HepG2 (cell line): ENCODE results near the gene NEURL3. TPM values are rescaled to one million over a fixed set of nuclear protein-coding genes. Genes with fewer than 3 reads are reported as not detected.
A peak's percentile ranks its signal among the peaks of the same experiment; 100 is the strongest.

Experiments used
- BHLHE40 ChIP-seq: IDR thresholded peaks from 2 replicates; pipeline ENCODE4 v1.6.1; 2011; ENCODE audit warnings: low read length, improper control_type of control experiment
- ETV5 ChIP-seq: IDR thresholded peaks from 2 replicates; pipeline ENCODE4 v1.6.1; 2018; ENCODE audit warnings: missing biosample characterization, missing genetic modification reagents, inconsistent platforms, borderline replicate concordance
- HHEX ChIP-seq: IDR thresholded peaks from 2 replicates; pipeline ENCODE4 v1.6.1; 2016; ENCODE audit warnings: control low read depth
- HNRNPL ChIP-seq: fragments of 200-400 bp; formaldehyde crosslinking; IDR thresholded peaks from 2 replicates; pipeline ENCODE4 v1.6.1; 2017; ENCODE audit warnings: mild to moderate bottlenecking, low read depth, low read length
- JUN ChIP-seq: sonication (generic); formaldehyde crosslinking; IDR thresholded peaks from 2 replicates; pipeline ENCODE4 v1.4.0; 2020; ENCODE audit warnings: mild to moderate bottlenecking, missing genetic modification reagents
- MTA1 ChIP-seq: sonication (generic); formaldehyde crosslinking; IDR thresholded peaks from 2 replicates; pipeline ENCODE4 v1.4.0; 2020; ENCODE audit warnings: missing genetic modification reagents, mild to moderate bottlenecking, borderline replicate concordance
- NFKB2 ChIP-seq: sonication (generic); formaldehyde crosslinking; IDR thresholded peaks from 2 replicates; pipeline ENCODE4 v1.4.0; 2020; ENCODE audit warnings: missing genetic modification reagents, borderline replicate concordance
- PAX8 ChIP-seq: sonication (generic); formaldehyde crosslinking; IDR thresholded peaks from 2 replicates; pipeline ENCODE4 v1.8.0; 2022; ENCODE audit warnings: mild to moderate bottlenecking, missing genetic modification reagents, borderline replicate concordance
- SAFB2 ChIP-seq: sonication (generic); formaldehyde crosslinking; IDR thresholded peaks from 2 replicates; pipeline ENCODE4 v1.5.1; 2020; ENCODE audit warnings: missing genetic modification reagents, low read depth, mild to moderate bottlenecking, borderline replicate concordance
- SNAPC2 ChIP-seq: sonication (generic); formaldehyde crosslinking; IDR thresholded peaks from 2 replicates; pipeline ENCODE4 v1.8.1; 2022; ENCODE audit warnings: mild to moderate bottlenecking, missing genetic modification reagents
- SPEN ChIP-seq: sonication (generic); formaldehyde crosslinking; IDR thresholded peaks from 2 replicates; pipeline ENCODE4 v1.5.1; 2020; ENCODE audit warnings: low read depth, mild to moderate bottlenecking, missing genetic modification reagents
- TGIF2 ChIP-seq: IDR thresholded peaks from 2 replicates; pipeline ENCODE4 v1.6.1; 2016; ENCODE audit warnings: control low read depth, missing compliant biosample characterization
- ZBTB21 ChIP-seq: sonication (generic); formaldehyde crosslinking; IDR thresholded peaks from 2 replicates; pipeline ENCODE4 v1.4.0; 2020; ENCODE audit warnings: missing genetic modification reagents
- ZNF274 ChIP-seq: sonication (generic); formaldehyde crosslinking; IDR thresholded peaks from 2 replicates; pipeline ENCODE4 v1.5.1; 2020; ENCODE audit warnings: mild to moderate bottlenecking, missing genetic modification reagents
- ZNF292 ChIP-seq: sonication (generic); formaldehyde crosslinking; IDR thresholded peaks from 2 replicates; pipeline ENCODE4 v1.8.1; 2022; ENCODE audit warnings: mild to moderate bottlenecking, low read depth, missing genetic modification reagents, borderline replicate concordance
- ZNF510 ChIP-seq: sonication (generic); formaldehyde crosslinking; IDR thresholded peaks from 2 replicates; pipeline ENCODE4 v1.4.0; 2020; ENCODE audit warnings: low read depth, mild to moderate bottlenecking, missing genetic modification reagents
- ZNF563 ChIP-seq: sonication (generic); formaldehyde crosslinking; IDR thresholded peaks from 2 replicates; pipeline ENCODE4 v1.8.0; 2022; ENCODE audit warnings: mild to moderate bottlenecking, moderate library complexity, missing genetic modification reagents
- ZNF616 ChIP-seq: sonication (generic); formaldehyde crosslinking; IDR thresholded peaks from 2 replicates; pipeline ENCODE4 v1.5.0; 2020; ENCODE audit warnings: low read depth, mild to moderate bottlenecking, missing genetic modification reagents
- ZNF782 ChIP-seq: sonication (generic); formaldehyde crosslinking; IDR thresholded peaks from 2 replicates; pipeline ENCODE4 v1.4.0; 2020; ENCODE audit warnings: missing genetic modification reagents, mild to moderate bottlenecking, borderline replicate concordance
- ZNF883 ChIP-seq: sonication (generic); formaldehyde crosslinking; IDR thresholded peaks from 2 replicates; pipeline ENCODE4 v1.5.1; 2020; ENCODE audit warnings: mild to moderate bottlenecking, missing genetic modification reagents; ENCODE audit errors: not compliant biosample characterization
- ZSCAN25 ChIP-seq: sonication (generic); formaldehyde crosslinking; IDR thresholded peaks from 2 replicates; pipeline ENCODE4 v1.8.0; 2022; ENCODE audit warnings: mild to moderate bottlenecking, missing genetic modification reagents
- polyA plus RNA-seq, 8 experiments: library from polyadenylated mRNA; depleted of rRNA in 3 of 8; stranded (reverse) in 7 of 8; unstranded in 1 of 8; fragments of >200 nt; fragmentation: Illumina TruSeq in 4 of 8; extraction: Trizol in 4 of 8; gene quantifications; 2 replicates each; pipeline versions ENCODE4 v1.2.1 to v1.2.3, GENCODE V29; 2011 to 2016; ENCODE audit warnings: low read depth in 4 of 8, missing spikeins in 1 of 8, mixed read lengths in 1 of 8; ENCODE audit not compliant: insufficient read depth in 1 of 8
- total RNA-seq, 5 experiments: library from RNA; depleted of rRNA; stranded (reverse); fragments of >200 nt; fragmentation: Illumina TruSeq; extraction: Trizol; gene quantifications; 2 replicates each; pipeline ENCODE4 v1.2.3, GENCODE V29; 2016; ENCODE audit warnings: low read depth in 1 of 5
- TF ChIP-seq, protein P1 (sequence below): sonication (generic); formaldehyde crosslinking; conservative IDR thresholded peaks from 2 replicates; pipeline ENCODE4 v1.8.1; 2023; ENCODE audit warnings: missing genetic modification reagents
- TF ChIP-seq, protein P2 (sequence below): sonication (generic); formaldehyde crosslinking; IDR thresholded peaks from 2 replicates; pipeline ENCODE4 v1.9.0; 2022; ENCODE audit warnings: missing genetic modification reagents, mild to moderate bottlenecking, borderline replicate concordance
- TF ChIP-seq, protein P3 (sequence below): IDR thresholded peaks from 2 replicates; pipeline ENCODE4 v1.6.1; 2012; ENCODE audit warnings: low read depth, low read length, improper control_type of control experiment
- TF ChIP-seq, protein P4 (sequence below): sonication (generic); formaldehyde crosslinking; IDR thresholded peaks from 2 replicates; pipeline ENCODE4 v1.4.0; 2020; ENCODE audit warnings: mild to moderate bottlenecking, missing genetic modification reagents

NEURL3 gene
- total and polyA plus RNA-seq, 2 of the 13 experiments (the other 11 are each of a cell fraction or from before 2014, with no cell fraction given), result 0.16 to 1.2 TPM

DNA sequence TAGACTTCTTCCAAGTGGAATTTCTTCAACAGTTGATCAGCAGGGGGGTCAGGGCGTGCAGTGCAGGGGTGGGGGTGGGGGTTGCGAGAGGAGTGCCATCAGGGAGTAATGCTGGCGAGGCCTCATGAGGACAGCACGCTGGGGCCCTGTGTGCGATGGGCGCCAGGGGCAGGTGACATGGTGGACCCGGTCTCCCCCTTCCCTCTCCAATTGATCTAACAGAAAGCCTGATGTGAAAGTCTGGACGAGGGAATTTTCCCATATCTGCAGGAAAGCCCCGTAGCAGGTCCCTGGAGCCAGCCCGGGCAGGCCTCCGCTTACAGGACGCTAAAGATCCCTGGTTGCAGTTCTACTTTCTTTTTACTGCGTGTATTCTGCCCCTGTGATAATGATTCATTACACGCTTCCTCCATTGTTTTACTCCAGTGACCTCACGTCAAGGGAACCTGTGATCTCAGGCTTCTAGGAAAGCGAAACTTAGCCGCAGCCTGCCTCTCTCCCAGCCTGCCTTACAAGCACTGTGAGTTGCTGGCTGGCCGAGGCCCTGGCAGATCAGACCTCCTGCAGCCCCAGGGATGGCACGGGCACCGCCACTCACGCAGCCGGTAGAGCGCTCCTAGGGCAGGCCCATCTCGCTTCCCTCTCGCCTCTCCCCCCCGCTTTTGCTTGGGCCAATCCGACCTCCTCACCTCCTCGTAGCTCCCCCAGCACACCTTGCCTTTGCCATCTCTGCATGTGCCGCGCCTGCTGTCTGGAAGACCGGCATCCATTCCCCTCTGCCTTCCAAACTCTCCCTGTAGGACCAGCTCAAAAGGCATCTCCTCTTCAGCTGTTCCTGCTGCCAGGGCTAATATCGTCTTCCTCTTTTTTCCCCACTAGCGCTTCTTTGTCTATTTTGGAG, 19.2 kb downstream of the NEURL3 start (continued):
- TF ChIP-seq, protein P1, sequence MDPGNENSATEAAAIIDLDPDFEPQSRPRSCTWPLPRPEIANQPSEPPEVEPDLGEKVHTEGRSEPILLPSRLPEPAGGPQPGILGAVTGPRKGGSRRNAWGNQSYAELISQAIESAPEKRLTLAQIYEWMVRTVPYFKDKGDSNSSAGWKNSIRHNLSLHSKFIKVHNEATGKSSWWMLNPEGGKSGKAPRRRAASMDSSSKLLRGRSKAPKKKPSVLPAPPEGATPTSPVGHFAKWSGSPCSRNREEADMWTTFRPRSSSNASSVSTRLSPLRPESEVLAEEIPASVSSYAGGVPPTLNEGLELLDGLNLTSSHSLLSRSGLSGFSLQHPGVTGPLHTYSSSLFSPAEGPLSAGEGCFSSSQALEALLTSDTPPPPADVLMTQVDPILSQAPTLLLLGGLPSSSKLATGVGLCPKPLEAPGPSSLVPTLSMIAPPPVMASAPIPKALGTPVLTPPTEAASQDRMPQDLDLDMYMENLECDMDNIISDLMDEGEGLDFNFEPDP (CRISPR knock-in tag), result 0 out of 2 replicates have a peak, but pooled peaks have one; percentile 30
- TF ChIP-seq ETV5 (CRISPR knock-in tag), result 0 out of 2 replicates have a peak, but pooled peaks have one; percentile 12
- TF ChIP-seq NFKB2, result 0 out of 2 replicates have a peak, but pooled peaks have one; percentile 32
- TF ChIP-seq, protein P2, sequence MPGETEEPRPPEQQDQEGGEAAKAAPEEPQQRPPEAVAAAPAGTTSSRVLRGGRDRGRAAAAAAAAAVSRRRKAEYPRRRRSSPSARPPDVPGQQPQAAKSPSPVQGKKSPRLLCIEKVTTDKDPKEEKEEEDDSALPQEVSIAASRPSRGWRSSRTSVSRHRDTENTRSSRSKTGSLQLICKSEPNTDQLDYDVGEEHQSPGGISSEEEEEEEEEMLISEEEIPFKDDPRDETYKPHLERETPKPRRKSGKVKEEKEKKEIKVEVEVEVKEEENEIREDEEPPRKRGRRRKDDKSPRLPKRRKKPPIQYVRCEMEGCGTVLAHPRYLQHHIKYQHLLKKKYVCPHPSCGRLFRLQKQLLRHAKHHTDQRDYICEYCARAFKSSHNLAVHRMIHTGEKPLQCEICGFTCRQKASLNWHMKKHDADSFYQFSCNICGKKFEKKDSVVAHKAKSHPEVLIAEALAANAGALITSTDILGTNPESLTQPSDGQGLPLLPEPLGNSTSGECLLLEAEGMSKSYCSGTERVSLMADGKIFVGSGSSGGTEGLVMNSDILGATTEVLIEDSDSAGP (CRISPR knock-in tag), result peak; percentile 65; the same call in 1 of the 2 replicates
- TF ChIP-seq MTA1, result 0 out of 2 replicates have a peak, but pooled peaks have one; percentile 69
- TF ChIP-seq ZNF274, result no peak
- TF ChIP-seq, protein P3, sequence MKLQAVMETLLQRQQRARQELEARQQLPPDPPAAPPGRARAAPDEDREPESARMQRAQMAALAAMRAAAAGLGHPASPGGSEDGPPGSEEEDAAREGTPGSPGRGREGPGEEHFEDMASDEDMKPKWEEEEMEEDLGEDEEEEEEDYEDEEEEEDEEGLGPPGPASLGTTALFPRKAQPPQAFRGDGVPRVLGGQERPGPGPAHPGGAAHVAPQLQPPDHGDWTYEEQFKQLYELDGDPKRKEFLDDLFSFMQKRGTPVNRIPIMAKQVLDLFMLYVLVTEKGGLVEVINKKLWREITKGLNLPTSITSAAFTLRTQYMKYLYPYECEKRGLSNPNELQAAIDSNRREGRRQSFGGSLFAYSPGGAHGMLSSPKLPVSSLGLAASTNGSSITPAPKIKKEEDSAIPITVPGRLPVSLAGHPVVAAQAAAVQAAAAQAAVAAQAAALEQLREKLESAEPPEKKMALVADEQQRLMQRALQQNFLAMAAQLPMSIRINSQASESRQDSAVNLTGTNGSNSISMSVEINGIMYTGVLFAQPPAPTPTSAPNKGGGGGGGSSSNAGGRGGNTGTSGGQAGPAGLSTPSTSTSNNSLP, result no peak
- no peak for TF ChIP-seq SAFB2 (CRISPR knock-in tag)
- TF ChIP-seq ZNF563 (CRISPR knock-in tag), result no peak; the same call in 1 of the 2 replicates
- TF ChIP-seq ZNF883 (CRISPR knock-in tag), result peak; percentile 15
- no peak for TF ChIP-seq BHLHE40
- peak; percentile 69 for TF ChIP-seq ZBTB21 (CRISPR knock-in tag)
- TF ChIP-seq PAX8 (CRISPR knock-in tag), result peak; percentile 86; the same call in 1 of the 2 replicates
- TF ChIP-seq, protein P4, sequence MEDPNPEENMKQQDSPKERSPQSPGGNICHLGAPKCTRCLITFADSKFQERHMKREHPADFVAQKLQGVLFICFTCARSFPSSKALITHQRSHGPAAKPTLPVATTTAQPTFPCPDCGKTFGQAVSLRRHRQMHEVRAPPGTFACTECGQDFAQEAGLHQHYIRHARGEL (CRISPR knock-in tag), result no peak
- peak; percentile 92 for TF ChIP-seq HNRNPL
- TF ChIP-seq ZNF616 (CRISPR knock-in tag), result no peak
- no peak for TF ChIP-seq TGIF2
- TF ChIP-seq ZSCAN25 (CRISPR knock-in tag), result peak; percentile 51
- TF ChIP-seq JUN (CRISPR knock-in tag), result 0 out of 2 replicates have a peak, but pooled peaks have one; percentile 29
- TF ChIP-seq ZNF292 (CRISPR knock-in tag), result peak; percentile 75
- no peak for TF ChIP-seq ZNF510
- TF ChIP-seq SPEN (CRISPR knock-in tag), result no peak
- 0 out of 2 replicates have a peak, but pooled peaks have one; percentile 60 for TF ChIP-seq ZNF782
- no peak for TF ChIP-seq SNAPC2 (CRISPR knock-in tag)
- TF ChIP-seq HHEX (CRISPR knock-in tag), result no peak
